H4 (cell line): ENCODE data around the gene TMEM236. TPM values are rescaled to one million over a fixed set of nuclear protein-coding genes. Genes with fewer than 3 reads are reported as not detected.

Experiments used
- DNase-seq: peaks from one replicate; pipeline ENCODE4 v3.0.0-alpha.2; 2015; ENCODE audit warnings: low spot score
- total RNA-seq: library from RNA; depleted of rRNA; stranded (reverse); fragments of >200 nt; shearing (Covaris generic); gene quantifications from 2 replicates; pipeline ENCODE4 v1.2.3, GENCODE V29; 2014

The TMEM236 gene
- total RNA-seq, 1 experiment from 2014 or later, result 0.04 TPM

DNA sequence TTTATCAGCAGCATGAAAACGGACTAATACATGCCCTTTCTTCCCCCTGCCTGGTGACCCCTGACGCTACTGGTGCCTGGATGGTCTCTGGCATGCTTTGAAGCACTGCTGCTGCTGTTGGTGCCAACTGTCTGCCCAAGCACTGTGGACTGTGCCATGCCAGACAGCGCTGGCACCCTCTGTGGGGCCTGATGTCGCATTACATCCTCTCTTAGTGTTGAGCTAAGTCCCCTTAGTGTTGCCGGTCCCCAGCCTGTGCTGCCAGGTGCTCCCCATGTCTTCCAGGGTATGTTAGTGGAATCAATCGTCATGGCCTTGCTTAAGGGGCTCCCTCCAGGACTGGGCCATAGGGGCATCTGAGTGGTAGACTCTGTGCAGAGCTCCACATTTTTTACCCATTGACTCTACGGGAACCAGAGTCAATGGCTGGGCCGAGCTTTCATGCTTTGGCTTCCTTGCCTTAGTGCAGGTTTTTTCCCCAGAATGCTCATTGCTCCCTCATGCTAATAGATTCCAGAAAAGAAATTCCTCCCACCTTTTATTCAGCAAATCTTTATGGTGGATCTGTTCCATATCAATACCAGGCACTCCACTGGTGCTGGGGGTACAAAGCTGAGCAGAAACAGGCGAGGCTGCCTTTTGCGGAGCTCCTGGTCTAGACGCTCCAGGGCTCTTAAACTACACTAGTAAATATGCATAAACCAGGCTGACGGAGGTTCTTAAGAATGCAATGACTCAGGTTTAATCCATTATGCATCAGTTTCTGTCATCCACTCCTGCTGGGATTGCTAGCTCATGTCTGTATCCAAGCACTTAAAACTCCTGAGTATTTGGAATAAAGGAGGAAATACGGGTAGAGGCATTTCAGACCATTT lies 35.3 kb downstream of the TMEM236 start:
- DNase-seq, result peak; percentile 88

DNA sequence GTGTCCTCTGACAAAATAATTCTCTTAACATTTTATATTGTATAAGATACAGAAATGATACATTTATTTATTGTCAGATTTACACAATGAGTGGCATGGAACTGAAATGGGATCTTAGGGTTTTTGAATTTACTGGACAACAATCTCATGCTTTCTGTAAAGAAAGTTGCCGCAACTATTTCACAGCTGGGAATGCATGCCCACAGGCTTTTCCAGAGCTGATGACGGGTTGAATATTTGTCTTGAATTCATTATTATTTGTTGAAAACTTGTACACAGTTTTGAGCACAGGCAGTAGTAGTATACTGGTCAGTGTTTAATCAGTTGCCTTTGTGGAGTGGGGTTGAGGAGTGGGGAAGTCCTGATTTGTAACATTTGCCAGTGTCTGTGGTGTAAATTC lies 36.6 kb downstream of the TMEM236 start:
- no peak for DNase-seq

DNA sequence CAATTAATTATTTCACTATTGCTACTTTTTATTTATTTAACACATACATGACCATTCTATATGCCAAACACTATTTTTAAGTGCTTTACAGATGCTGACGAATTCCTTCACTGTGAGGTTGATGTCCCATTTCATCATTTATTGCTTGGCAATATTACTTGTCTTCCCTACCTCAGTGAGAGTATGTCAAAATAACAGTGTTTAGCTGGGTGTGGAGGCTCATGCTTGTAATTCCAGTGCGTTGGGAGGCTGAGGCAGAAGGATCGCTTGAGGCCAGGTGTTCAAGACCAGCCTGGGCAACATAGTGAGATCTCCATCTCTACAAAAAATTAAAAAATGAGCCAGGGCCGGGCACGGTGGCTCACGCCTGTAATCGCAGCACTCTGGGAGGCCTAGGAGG lies 37.4 kb downstream of the TMEM236 start:
- DNase-seq, result no peak

DNA sequence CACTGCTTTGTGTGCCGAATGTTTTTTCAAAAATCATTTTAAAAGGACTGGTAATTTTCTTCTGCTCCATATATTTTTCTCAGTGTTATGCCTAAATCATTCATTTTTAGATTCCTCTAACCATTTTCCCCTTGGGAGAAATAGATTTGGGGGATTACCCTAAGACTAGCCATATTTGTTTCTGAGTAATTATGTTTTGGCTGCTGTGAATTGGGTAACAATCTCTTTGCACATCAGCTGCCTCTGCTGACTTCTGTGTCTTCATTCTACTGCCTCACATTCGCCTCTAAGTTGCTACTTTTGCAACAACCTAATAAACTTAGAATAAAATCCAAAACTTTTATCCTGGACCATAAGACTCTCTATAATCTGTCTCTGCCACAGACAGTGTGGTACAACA lies 38.6 kb downstream of the TMEM236 start:
- DNase-seq, result no peak

DNA sequence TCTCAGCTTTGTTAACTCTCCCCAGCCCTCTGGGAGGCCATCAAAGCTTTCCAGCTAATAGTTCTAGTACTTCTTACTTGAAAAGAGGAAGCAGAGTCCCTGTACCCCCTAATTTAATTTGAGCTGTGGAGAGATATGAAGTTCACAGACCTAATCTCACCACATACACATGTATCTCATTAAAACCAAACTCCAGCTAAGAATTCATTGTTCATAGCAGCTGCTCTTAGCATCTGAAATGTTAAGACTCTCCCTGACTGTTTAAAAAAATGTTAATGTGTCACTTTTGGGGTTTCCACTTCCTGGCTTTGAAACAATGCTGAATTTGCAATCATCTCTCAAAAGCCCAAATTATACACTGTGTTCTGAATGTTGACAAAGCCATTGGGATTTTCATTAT lies 41.0 kb downstream of the TMEM236 start:
- DNase-seq, result no peak

DNA sequence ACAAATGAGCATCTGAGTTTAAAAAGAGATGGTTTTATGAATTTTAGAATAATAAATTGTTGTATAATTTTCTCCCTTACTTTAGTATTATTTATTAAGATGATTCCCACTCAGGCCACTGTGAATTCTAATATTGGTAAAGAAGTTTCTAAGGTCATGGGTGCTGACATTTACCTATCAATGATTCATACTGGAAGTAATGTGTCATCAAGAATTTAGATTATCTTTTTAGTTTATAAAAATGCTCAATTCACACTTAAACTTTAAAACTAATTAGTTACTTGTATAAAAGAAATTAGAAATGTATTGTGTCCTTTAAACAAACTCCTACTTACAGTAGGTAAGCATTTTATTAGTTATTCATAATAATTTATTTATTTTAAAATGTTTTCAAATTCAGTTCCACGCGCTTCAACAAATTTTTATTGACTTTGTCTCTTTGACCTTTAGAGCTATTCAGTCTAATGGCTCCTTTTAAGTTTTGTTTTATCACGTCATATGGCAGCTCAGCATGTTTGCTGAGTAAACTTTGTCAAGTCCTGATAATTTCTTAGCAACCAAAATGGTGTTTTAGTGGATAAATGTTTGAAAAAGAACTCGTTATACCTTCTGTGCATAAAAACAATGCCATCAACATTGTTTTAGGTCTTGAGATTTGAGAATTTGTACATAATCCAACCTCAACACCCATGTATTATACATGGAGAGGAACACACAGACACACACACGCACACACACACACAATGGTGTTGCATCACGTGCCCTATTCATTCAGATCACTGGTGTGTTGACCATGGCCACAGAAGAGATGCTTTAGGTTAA lies 42.0 kb downstream of the TMEM236 start:
- no peak for DNase-seq

DNA sequence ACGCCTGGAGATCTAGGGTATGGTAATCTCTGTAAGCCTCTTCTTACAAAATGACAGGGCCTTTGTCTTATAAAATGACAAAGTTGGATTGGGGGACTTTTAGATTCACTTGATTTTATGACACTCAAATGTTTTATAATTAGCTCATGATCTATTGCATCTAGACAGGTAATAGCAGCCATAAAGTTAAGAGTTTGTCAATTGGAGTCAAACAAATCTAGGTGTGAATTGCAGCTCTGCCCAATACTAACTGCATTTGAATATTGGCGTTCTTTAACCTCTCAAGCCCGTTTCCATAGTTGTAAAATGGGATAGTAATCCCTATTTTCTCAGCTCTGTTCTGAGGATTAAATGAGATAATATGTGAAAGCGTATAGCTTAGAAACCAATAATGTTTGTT lies 43.1 kb downstream of the TMEM236 start:
- DNase-seq, result no peak

DNA sequence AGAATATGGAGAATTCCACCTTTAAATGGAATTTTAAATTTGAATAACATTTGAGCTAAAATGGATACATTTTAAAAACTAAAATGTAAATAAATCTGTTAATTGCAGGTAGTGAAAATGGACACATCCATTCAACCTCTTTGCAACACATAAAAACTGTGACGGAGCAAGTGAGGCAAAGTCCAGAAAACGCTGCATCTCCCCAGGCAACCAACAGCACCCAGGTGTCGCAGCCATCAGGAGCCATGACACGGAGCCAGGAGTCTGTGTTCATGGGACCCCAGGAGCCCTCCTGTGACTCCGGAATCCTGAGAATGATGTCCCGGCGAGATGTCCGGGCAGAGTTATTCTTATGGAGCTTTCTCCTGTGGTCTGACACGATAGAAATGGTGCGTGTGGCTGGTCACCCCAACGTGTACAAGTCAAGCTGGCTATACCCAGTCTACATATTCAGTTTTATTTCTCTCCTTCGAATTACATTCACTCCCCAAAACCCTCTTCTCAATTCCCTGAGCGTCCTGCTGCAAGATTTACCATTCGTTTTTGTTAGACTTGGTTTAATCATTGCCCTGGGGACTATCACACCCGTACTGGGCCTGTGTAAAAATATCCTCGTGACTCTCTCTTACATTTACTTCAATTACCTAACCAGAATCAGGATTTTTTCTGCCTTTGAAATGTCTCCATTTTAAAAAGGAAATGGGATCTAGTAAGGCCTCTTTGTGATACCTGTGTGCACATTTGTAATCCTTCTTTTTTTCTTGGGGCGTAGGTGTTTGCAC lies 44.0 kb downstream of the TMEM236 start:
- DNase-seq, result no peak

DNA sequence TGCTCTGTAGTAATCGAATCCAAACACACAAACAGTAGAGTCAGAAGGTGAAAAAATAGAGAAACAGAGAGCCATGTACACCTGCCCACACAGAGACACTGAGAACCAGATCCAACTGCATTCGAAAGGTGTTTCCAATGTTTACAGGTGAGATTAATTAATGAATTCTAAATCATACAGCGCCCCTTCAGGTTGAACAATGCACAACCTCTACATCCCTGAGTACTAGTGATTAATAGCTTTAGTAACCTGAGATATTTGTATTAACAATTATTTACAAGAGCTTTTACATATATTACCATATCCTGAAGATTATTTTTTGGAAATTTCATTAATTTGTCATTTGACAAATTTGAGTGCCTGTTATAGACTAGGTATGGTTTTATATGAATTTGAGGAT lies 49.5 kb downstream of the TMEM236 start:
- DNase-seq, result no peak

DNA sequence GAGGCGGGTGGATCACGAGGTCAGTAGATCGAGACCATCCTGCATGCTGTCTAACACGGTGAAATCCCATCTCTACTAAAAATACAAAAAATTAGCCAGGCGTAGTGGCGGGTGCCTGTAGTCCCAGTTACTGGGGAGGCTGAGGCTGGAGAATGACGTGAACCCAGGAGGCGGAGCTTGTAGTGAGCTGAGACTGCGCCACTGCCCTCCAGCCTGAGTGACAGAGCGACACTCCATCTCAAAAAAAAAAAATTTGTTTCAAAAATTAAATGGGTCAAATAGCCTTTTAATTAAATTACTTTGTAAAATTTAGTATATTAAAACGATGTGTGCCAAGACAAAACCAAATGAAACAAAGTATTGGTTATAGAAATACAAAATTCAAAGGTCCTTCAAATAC lies 50.3 kb downstream of the TMEM236 start:
- no peak for DNase-seq

DNA sequence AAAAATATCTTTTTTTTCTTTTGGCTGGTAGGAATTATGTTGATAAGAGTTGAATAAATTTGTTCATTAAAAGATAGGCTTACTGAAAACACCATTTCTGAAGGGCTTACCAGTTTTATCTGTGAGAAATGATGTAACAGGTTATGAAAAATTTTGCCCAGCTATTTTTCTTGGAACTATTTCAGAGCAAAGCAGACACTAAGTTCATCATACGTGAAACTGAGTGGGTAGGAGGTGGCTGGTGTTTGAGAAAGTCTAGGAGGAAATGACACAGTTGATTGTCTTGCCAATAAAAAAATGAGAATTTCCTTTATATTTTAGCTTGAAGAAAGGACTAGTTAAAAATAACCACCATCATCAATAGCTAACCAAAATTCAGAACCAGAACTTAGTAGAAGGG lies 51.0 kb downstream of the TMEM236 start:
- no peak for DNase-seq

DNA sequence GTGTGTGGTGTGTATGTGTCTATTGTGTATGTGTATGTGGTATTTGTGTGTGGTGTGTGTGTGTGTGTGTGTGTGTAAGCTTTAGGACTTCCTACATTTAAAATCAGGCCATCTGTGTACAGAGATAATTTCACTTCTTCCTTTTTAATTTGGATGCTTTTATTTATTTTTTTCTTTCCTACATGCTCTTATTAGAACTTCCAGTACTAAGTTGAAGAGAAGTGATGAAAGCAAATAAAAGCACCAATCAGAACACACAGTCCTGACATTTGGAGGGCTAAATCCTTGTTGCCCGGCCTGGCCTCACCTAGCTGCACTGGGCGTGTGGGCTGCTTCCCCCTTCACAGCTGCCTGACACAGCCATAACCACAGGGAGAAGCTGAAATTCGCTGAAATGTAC lies 53.3 kb downstream of the TMEM236 start:
- DNase-seq, result no peak

DNA sequence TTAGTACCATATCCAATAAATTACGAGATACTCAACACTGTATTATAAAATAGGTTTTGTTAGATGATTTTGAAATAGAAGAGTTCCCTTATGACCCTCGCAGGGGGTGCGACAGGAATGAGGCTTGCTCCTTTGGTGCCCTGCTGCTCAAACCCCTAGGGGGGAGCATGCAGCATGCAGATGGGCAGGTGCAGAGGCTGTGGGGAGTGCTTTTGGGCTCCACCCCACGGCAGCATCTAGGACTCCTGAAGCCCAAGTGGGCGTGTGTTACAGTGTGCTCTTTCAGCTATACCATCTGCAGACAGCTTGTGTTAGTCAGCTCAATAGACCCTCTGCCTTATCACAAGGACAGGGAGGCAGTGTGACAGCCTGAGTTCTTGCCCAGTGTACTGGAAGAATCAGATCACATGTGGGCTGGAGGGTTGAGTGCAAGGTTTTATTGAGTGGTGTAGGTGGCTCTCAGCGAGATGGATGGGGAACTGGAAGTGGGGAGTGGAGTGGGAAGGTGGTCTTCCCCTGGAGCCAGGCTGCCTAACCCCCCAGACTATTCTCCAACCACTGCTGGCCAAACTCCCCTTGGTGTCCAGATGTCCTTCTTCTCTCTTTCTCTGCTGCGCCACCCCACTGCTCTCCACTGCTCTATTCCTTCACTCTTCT lies 54.0 kb downstream of the TMEM236 start:
- DNase-seq, result no peak

DNA sequence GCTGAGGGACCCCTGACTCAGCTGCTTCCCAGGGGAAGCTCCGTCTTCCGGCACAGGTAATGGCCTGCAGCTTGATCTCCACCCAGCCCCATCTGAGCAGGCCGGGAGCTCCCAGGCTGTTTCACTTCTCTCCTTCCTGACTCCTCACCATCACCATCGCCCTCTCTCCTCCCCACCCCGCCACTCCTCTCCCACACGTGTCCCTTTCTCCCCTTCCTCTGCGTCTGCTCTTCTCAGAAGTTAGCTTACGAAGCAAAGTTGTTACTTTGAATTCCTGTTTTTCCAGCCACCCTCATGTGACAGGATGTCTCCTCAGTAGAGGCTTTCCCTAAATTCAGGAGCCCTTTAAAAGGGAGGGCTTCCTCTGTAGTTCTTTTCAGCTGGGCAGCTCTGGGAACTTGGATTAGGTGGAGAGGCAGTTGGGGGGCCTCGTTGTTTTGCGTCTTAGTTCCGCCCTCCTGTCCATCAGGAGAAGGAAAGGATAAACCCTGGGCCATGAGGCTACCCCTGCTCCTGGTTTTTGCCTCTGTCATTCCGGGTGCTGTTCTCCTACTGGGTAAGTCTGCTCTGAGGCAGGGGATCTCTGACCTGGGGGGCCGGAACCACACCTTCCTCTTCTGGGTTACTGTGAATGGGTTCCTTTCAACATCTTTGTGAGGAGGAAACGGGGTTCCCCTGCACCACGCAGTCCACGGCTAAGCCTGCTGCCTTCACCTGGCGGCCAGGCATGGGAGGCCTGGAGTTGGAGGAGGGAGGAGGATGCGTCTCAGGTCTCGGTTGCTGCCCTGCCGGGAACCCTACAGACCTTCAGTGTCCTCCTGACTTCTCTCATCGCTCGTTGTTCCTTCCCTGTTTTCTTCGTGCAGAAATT lies 57.2 kb downstream of the TMEM236 start, which contains the start of gene MRC1:
Gene MRC1 (plus strand): TSS at position 378 of the 871 bp plus-strand sequence. CDS start 118 bp downstream, at position 496.
- no peak for DNase-seq

DNA sequence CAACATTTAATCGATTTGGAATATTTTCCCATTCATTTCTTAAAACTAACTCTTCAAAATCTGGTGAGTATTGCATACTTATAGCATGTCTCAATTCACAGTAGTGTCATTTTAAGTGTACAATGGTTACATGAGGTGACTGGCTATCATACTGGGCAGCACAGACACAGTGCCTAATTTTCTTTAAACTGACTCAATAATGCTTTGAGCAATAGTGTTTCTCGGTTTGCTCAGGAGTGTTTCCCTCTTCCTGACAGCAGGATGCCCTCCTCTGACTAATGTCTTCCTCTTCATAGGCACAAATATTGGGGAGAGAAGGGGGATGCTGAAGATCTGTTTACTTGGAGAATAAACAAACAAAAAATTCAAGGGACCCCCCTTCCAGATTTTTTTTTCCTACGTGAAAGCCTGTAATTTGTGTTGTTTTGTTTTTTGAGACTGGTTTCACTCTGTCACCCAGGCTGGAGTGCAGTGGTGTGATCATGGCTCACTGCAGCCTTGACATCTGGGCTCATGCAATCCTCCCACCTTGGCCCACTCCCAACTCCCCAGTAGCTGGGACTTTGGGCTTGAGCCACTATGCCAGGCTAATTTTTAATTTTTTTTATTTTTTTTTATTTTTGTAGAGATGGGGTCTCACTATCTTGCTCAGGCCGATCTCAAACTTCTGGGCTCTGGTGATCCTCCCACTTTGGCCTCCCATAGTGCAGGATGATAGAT lies 59.3 kb downstream of the TMEM236 start:
- DNase-seq, result no peak

DNA sequence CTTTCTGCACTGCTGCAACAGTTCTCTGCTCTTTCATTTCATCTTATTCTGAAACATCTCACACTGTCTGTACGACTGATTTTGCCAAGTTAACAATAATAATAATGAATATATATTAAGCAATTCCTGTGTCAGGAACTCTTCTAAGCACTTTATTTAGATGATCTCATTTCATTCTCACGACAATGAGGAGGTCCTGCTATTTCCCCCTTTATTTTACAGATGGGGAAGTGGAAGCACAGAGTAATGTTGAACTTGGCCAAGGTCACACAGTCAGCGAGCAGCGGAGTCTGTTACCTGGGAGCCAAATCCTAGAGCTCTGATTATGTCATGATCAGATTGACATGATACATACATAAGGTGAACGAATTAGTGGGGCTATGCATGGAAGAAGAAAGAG lies 63.0 kb downstream of the TMEM236 start:
- DNase-seq, result no peak

DNA sequence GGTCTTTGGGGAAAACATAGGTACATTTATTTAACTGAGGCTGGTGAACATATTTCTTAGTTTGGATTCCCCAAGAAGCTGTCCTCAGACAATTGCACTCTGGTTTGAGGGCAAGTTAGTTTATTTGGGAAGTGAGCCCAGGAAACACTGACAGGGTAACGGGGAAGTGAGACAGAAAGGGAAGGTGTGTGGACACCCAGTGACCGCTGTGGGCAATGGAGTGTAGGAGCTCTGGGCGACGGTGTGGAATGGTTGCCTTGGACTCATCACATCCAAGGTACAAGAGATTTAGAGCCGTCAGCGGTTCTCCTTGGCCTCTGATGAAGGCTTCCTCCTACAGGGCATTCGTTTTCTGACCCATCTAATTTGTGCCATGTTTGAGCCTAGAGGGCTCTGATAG lies 64.2 kb downstream of the TMEM236 start:
- DNase-seq, result no peak

DNA sequence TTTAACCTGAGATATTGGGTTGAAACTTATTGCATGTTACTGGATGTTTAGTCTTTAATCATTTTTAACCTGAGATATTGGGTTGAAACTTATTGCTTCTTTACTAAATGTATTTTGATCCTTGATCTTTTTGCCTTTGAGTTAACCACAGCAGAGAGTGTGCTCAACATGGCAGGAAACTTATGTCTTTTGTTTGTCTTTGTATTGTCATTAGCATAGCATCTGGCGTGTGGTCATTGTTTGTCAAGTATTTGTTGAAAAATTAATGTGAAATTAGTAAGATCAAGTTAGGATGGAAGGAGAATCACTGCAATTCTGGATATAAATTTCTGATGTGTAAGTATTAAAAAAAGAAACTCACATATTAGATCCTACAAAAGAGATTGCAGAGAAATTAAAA lies 65.3 kb downstream of the TMEM236 start:
- no peak for DNase-seq

DNA sequence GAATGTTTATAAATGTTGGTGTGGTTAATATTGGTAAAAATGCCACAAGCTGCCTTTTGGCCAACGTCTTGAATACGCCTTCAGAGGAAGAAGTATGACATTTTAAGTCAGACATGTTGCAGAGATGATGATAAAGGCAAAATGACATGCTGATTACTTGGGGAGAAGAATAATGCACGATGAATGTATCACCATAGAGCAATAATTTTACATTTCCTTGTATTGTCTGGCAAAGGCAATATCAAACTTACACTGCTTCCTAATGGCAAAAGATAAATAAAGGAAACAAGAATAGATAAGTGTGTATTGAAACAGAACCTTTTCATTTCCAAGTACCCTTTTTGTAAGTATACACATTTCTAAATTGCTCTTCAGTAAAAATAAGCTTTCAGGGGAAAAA lies 65.8 kb downstream of the TMEM236 start:
- DNase-seq, result no peak

DNA sequence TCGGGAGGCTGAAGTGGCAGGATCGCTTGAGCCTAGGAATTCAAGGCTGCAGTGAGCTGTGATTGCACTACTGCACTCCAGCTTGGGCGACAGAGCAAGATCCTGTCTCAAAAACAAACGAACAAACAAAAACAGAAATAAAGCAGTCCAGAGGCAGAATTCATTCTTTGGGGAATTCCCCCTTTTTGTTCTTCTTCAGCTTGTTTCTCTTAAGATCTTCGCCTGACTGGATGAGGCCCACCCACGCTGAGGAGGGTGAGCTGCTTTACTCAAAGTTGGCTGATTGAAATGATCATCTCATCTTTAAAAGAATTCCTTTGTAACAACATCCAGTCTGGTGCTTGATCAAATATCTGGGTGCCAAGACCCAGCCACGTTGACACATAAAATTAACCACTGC lies 67.8 kb downstream of the TMEM236 start:
- no peak for DNase-seq
